B cell (primary cell): ENCODE results near the gene NAP1L5. TPM values are rescaled to one million over a fixed set of nuclear protein-coding genes. Genes with fewer than 3 reads are reported as not detected.

Experiments used
- ATAC-seq: fragments of 200-7000 bp; cut with Tn5 transposase; one replicate; pipeline ENCODE4 v1.10.0; 2021; ENCODE audit warnings: low read depth, mild to moderate bottlenecking, moderate number of reproducible peaks, moderate library complexity
- CTCF ChIA-PET: fragments of 350-600 bp; sonication (Branson Sonifier 250); formaldehyde crosslinking; loops from one replicate; lab custom pipeline; 2021; ENCODE audit warnings: antibody characterized with exemption, inconsistent platforms; lab: Charles Lee
- POLR2A ChIA-PET: fragments of 350-600 bp; sonication (Branson Sonifier 250); formaldehyde crosslinking; loops from one replicate; lab custom pipeline; 2021; ENCODE audit warnings: antibody characterized with exemption; lab: Charles Lee
- DNase-seq: peaks from one replicate; pipeline ENCODE4 v3.0.0; 2013
- H2AFZ ChIP-seq: 2 replicates; pipeline ENCODE4 v1.6.1; 2012; ENCODE audit warnings: mild to moderate bottlenecking, low read depth, low read length; ENCODE audit not compliant: insufficient read depth, poor library complexity, severe bottlenecking
- H3K27ac ChIP-seq, 2 donors: 1 replicate in 1 of 2; 2 replicates in 1 of 2; pipeline ENCODE4 v1.5.1; 2012 to 2013; ENCODE audit warnings: low read length in 2 of 2, mild to moderate bottlenecking in 2 of 2, moderate library complexity in 1 of 2
- H3K27me3 ChIP-seq, 4 experiments: fragments of 200-600 bp in 1 of 4; sonication (generic) in 1 of 4; replicated peaks in 1 of 4; 1 replicate in 2 of 4; 2 replicates in 2 of 4; pipeline versions ENCODE4 v1.6.1 to v1.7.0; 2013 to 2016; ENCODE audit warnings: low read length in 3 of 4, mild to moderate bottlenecking in 2 of 4, mixed read lengths in 1 of 4, moderate library complexity in 1 of 4; ENCODE audit not compliant: insufficient read depth in 4 of 4, control insufficient read depth in 3 of 4; ENCODE audit errors: control extremely low read depth in 1 of 4
- H3K36me3 ChIP-seq, 2 experiments: replicated peaks in 1 of 2; 1 replicate in 1 of 2; 2 replicates in 1 of 2; pipeline versions ENCODE4 v1.6.1 to v1.7.1; 2013; ENCODE audit warnings: low read length in 1 of 2; ENCODE audit not compliant: insufficient read depth in 2 of 2, control insufficient read depth in 1 of 2; ENCODE audit errors: control extremely low read depth in 1 of 2, extremely low read depth in 1 of 2
- H3K4me1 ChIP-seq, 2 donors: fragments of 200-600 bp in 1 of 2; sonication (generic) in 1 of 2; 1 replicate in 1 of 2; 2 replicates in 1 of 2; pipeline versions ENCODE4 v1.5.1 to v1.6.1; 2013 to 2017; ENCODE audit warnings: low read length in 2 of 2; ENCODE audit not compliant: control insufficient read depth in 2 of 2, insufficient read depth in 2 of 2
- H3K4me2 ChIP-seq: replicated peaks from 2 replicates; pipeline ENCODE3; 2012; ENCODE audit warnings: mild to moderate bottlenecking, low read depth, low read length; ENCODE audit not compliant: poor library complexity, severe bottlenecking
- H3K4me3 ChIP-seq, 5 experiments: fragments of 200-600 bp in 1 of 5; sonication (generic) in 1 of 5; 1 replicate in 3 of 5; 2 replicates in 2 of 5; pipeline versions ENCODE4 v1.5.1 to v1.7.0; 2011 to 2016; ENCODE audit warnings: low read length in 4 of 5, mild to moderate bottlenecking in 4 of 5, low read depth in 2 of 5, control low read depth in 1 of 5, moderate library complexity in 1 of 5; ENCODE audit not compliant: insufficient read depth in 1 of 5; ENCODE audit errors: control extremely low read depth in 1 of 5, extremely low read depth in 1 of 5
- H3K79me2 ChIP-seq: fragments of 200-600 bp; sonication (generic); one replicate; pipeline ENCODE4 v1.6.0; 2016; ENCODE audit warnings: low read length; ENCODE audit not compliant: control insufficient read depth, insufficient read depth
- H3K9ac ChIP-seq: fragments of 200-600 bp; sonication (generic); 2 replicates; pipeline ENCODE4 v1.6.1; 2017; ENCODE audit warnings: mild to moderate bottlenecking, low read length, moderate library complexity
- H3K9me3 ChIP-seq, 3 donors: one replicate each; pipeline versions ENCODE4 v1.6.1 to v1.7.1; 2013; ENCODE audit warnings: low read length in 2 of 3; ENCODE audit not compliant: control insufficient read depth in 2 of 3, insufficient read depth in 1 of 3; ENCODE audit errors: control extremely low read depth in 1 of 3
- H4K20me1 ChIP-seq: 2 replicates; pipeline ENCODE4 v1.6.0; 2012; ENCODE audit warnings: mild to moderate bottlenecking, low read length; ENCODE audit not compliant: insufficient read depth, control insufficient read depth, poor library complexity, severe bottlenecking
- H3K27ac Mint-ChIP-seq: one replicate; pipeline ENCODE4 v1.8.0; 2021; ENCODE audit warnings: mixed read lengths
- H3K27me3 Mint-ChIP-seq: one replicate; pipeline ENCODE4 v1.8.0; 2021; ENCODE audit warnings: mixed read lengths
- H3K4me1 Mint-ChIP-seq: one replicate; pipeline ENCODE4 v1.8.0; 2021; ENCODE audit warnings: mixed read lengths
- H3K4me3 Mint-ChIP-seq: one replicate; pipeline ENCODE4 v1.8.0; 2021; ENCODE audit warnings: mixed read lengths
- H3K9me3 Mint-ChIP-seq: one replicate; pipeline ENCODE4 v1.8.0; 2022; ENCODE audit warnings: mixed read lengths; ENCODE audit not compliant: insufficient read depth
- CTCF ChIP-seq: fragments of 200-600 bp; IDR thresholded peaks from one replicate; pipeline ENCODE4 v1.8.0; 2022; ENCODE audit warnings: antibody characterized with exemption, mild to moderate bottlenecking
- EZH2 ChIP-seq: IDR thresholded peaks from 2 replicates; pipeline ENCODE4 v1.6.1; 2012; ENCODE audit warnings: borderline replicate concordance, low read depth, mild to moderate bottlenecking, moderate library complexity, low read length; ENCODE audit not compliant: insufficient read depth, poor library complexity, severe bottlenecking
- WGBS: methylation state at CpG from one replicate; pipeline ENCODE4 v1.1.5; 2013; ENCODE audit warnings: missing lambda C conversion rate; ENCODE audit not compliant: insufficient coverage; 5-methylcytosine and 5-hydroxymethylcytosine counted together
- intact Hi-C: fragments of 100-400 bp; cut with micrococcal nuclease; formaldehyde crosslinking; loops from one replicate; pipeline ENCODE4 v1.10.0; 2022
- polyA plus RNA-seq: library from polyadenylated mRNA; depleted of rRNA; stranded (reverse); fragments of >200 nt; gene quantifications from 2 replicates; pipeline ENCODE4 v1.2.3, GENCODE V29; 2012
- total RNA-seq, 2 donors: library from RNA; stranded (reverse); fragments of 120-200 nt in 1 of 2; gene quantifications; 1 replicate in 1 of 2; 2 replicates in 1 of 2; pipeline versions ENCODE4 v1.2.3 to v1.2.4, GENCODE V29; 2013 to 2022

The NAP1L5 gene
- total and polyA plus RNA-seq, 2 donors (not counting 1 experiment from before 2014, with no cell fraction given), result 1.5 to 1.7 TPM

GRCh38 chr4:88706574-88706973 is 8.9 kb upstream of the NAP1L5 start:
- H3K79me2 ChIP-seq, result no peaks in the 10 kb centered on the region
- DNase-seq, result no peak
- 96% methylated on average over 8 of the region's 9 CpGs for WGBS
- H3K9ac ChIP-seq, result no peak overlapping the region
- TF ChIP-seq EZH2, result no peak
- POLR2A ChIA-PET, result no interaction called here
- H3K4me2 ChIP-seq, result no peak overlapping the region
- no peak overlapping the region for H3K4me3 ChIP-seq
- H3K9me3 ChIP-seq, result peaks cover 0 to 1% (median 0%) of the 10 kb centered on the region in 3 donors
- intact Hi-C loops, result no loop called here
- no peak overlapping the region for H2AFZ ChIP-seq
- Mint-ChIP-seq H3K27me3 (no peaks in the 10 kb centered on the region), H3K27ac (no peak overlapping the region), H3K4me1 (no peaks in the 10 kb centered on the region), H3K4me3 (no peak overlapping the region), H3K9me3 (peaks cover 5% of the 10 kb centered on the region)
- H3K27me3 ChIP-seq, result no peaks in the 10 kb centered on the region
- H3K27ac ChIP-seq, result no peak overlapping the region
- CTCF ChIA-PET, result no interaction called here
- ATAC-seq, result no peak
- H3K4me1 ChIP-seq, result no peaks in the 10 kb centered on the region
- H4K20me1 ChIP-seq, result no peaks in the 10 kb centered on the region
- peaks cover 28 to 65% of the 10 kb centered on the region in 2 experiments for H3K36me3 ChIP-seq

GRCh38 chr4:88705805-88706492 is 8.3 kb upstream of the NAP1L5 start:
- ATAC-seq (no peak), DNase-seq (no peak)
- intact Hi-C loops, result no loop called here
- Histone ChIP-seq H2AFZ (no peak overlapping the region), H3K9me3 (no peaks in the 10 kb centered on the region), H4K20me1 (no peaks in the 10 kb centered on the region), H3K4me2 (no peak overlapping the region), H3K79me2 (no peaks in the 10 kb centered on the region), H3K9ac (no peak overlapping the region), H3K36me3 (peaks cover 27 to 64% of the 10 kb centered on the region in 2 experiments), H3K27me3 (no peaks in the 10 kb centered on the region), H3K4me1 (no peaks in the 10 kb centered on the region), H3K27ac (no peak overlapping the region), H3K4me3 (no peak overlapping the region)
- CTCF ChIA-PET, result no interaction called here
- Mint-ChIP-seq H3K27ac (no peak overlapping the region), H3K27me3 (no peaks in the 10 kb centered on the region), H3K4me1 (no peaks in the 10 kb centered on the region), H3K9me3 (peaks cover 3% of the 10 kb centered on the region), H3K4me3 (no peak overlapping the region)
- no peak for TF ChIP-seq EZH2
- no peak for TF ChIP-seq CTCF
- WGBS, result 97% methylated on average over 3 of the region's 3 CpGs
- POLR2A ChIA-PET, result no interaction called here
